Ishikawa (cell line): ENCODE measurements around the gene FLT3LG.

Experiments
- CEBPB ChIP-seq: IDR thresholded peaks from 2 replicates; pipeline ENCODE4 v1.6.1; 2012
- CREB1 ChIP-seq: IDR thresholded peaks from 2 replicates; pipeline ENCODE4 v1.6.1; 2012; ENCODE audit warnings: low read depth
- EGR1 ChIP-seq: IDR thresholded peaks from 2 replicates; pipeline ENCODE4 v1.6.1; 2012
- EP300 ChIP-seq: IDR thresholded peaks from 2 replicates; pipeline ENCODE4 v1.6.1; 2012; ENCODE audit warnings: borderline replicate concordance
- FOXM1 ChIP-seq: IDR thresholded peaks from 2 replicates; pipeline ENCODE4 v1.6.1; 2012; ENCODE audit warnings: low read depth, borderline replicate concordance
- NFIC ChIP-seq: IDR thresholded peaks from 2 replicates; pipeline ENCODE4 v1.6.1; 2012
- RAD21 ChIP-seq: IDR thresholded peaks from 2 replicates; pipeline ENCODE4 v1.6.1; 2012; ENCODE audit warnings: low read depth
- TAF1 ChIP-seq: IDR thresholded peaks from 2 replicates; pipeline ENCODE4 v1.6.1; 2012; ENCODE audit warnings: low read depth, mild to moderate bottlenecking
- TCF12 ChIP-seq: IDR thresholded peaks from 2 replicates; pipeline ENCODE4 v1.6.1; 2012; ENCODE audit warnings: low read depth
- TEAD4 ChIP-seq: IDR thresholded peaks from 2 replicates; pipeline ENCODE4 v1.6.1; 2012
- YY1 ChIP-seq: IDR thresholded peaks from 2 replicates; pipeline ENCODE4 v1.6.1; 2012; ENCODE audit warnings: low read depth
- TF ChIP-seq, protein P1 (sequence below): IDR thresholded peaks from 2 replicates; pipeline ENCODE4 v1.6.1; 2012
- TF ChIP-seq, protein P2 (sequence below): IDR thresholded peaks from 2 replicates; pipeline ENCODE4 v1.6.1; 2012

Gene FLT3LG

DNA sequence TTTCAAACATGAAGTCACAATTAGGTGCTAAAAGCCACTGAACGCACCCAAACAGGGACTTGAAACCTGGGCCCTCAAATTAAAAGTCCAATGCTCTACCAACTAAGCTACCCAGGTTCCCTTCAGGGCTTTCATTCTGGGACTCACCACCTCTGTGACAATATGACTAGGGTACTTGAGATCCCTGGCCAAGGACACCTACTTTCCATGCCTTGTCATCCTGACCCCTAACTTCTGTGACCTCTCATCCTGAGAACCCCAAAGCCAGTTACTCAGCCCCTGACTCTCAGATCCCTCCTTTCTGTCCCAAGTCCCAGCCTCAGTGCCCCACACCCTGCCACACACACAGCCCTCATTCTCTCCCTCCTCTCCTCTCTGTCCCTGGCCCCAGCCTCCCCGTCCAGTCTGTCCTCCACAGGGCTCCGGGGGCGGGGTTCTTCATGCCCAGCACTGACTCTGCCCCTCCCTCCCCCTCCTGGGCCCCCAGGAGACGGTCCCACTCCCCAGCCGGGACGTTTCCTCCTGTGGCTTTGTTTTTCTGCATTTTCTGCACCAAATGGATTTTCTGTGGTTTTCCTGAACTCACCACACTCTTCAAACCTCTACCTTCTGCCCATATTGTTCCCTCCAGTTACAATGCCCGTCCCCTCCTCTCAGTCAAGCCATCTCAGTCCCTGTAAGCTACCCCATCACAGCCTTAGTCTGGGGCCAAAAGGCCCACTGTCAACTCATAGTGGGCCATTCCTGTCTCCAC, 60.8 kb downstream of the FLT3LG start:
- TF ChIP-seq TEAD4: no peak
- no peak for TF ChIP-seq FOXM1
- no peak for TF ChIP-seq EGR1
- TF ChIP-seq, protein P1, sequence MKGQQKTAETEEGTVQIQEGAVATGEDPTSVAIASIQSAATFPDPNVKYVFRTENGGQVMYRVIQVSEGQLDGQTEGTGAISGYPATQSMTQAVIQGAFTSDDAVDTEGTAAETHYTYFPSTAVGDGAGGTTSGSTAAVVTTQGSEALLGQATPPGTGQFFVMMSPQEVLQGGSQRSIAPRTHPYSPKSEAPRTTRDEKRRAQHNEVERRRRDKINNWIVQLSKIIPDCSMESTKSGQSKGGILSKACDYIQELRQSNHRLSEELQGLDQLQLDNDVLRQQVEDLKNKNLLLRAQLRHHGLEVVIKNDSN: no peak
- TF ChIP-seq TAF1: no peak
- TF ChIP-seq CEBPB: no peak
- no peak for TF ChIP-seq NFIC
- TF ChIP-seq TCF12: no peak
- no peak for TF ChIP-seq EP300
- no peak for TF ChIP-seq CREB1
- TF ChIP-seq RAD21: no peak
- TF ChIP-seq YY1: no peak
- TF ChIP-seq, protein P2, sequence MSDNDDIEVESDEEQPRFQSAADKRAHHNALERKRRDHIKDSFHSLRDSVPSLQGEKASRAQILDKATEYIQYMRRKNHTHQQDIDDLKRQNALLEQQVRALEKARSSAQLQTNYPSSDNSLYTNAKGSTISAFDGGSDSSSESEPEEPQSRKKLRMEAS: no peak
